Limb (tissue), 2 donors: Measurements from ENCODE around the gene KRTAP10-5.
"Not testable (repeated sequence)": the region's sequence is repeated elsewhere in the genome, so short reads cannot be mapped to it uniquely, and the experiment has no call there.

ENCODE experiments used
- DNase-seq, 2 donors: peaks; one replicate each; pipeline ENCODE4 v3.0.0-alpha.2; 2016; ENCODE audit errors: extremely low spot score in 2 of 2

Gene KRTAP10-5

DNA sequence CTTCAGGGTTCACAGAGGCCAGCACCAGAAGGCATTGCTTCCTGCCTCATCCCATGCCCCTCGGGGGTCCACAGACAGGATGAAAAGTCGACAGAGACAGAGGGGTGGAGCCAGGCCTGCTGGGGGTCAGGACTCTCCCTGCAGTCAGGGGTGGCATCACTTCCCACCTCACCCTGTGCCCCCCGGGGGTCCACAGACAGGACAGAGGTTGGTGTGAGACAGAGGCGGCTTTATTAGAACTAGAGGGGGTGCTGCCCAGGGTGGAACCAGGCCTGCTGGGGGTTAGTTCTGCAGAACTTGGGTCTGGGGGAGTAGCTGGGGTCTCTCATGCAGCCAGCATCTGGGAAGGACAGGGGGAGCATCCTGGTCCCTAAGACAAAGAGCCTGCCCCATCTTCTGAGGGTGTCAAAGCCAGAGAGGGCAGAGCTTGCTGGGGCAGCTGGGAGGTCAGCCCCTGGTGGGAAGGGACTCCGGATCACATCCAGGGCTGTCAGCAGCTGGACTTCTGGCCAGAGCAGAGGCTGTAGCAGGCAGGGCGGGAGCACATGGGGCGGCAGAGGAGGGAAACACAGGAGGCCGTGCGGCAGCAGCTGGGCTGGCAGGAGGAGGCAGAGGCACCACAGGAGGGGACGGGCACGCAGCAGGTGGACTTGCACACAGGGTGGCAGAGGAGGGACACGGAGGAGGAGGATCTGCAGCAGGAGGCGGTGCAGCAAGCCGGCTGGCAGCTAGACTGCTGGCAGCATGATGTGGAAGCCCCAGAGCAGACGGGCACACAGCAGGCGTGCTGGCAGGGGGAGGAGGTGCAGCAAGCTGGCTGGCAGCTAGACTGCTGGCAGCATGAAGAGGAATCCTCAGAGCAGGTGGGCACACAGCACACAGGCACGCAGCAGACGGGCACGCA lies 10.7 kb upstream of the KRTAP10-5 start:
- not testable (repeated sequence) for DNase-seq

DNA sequence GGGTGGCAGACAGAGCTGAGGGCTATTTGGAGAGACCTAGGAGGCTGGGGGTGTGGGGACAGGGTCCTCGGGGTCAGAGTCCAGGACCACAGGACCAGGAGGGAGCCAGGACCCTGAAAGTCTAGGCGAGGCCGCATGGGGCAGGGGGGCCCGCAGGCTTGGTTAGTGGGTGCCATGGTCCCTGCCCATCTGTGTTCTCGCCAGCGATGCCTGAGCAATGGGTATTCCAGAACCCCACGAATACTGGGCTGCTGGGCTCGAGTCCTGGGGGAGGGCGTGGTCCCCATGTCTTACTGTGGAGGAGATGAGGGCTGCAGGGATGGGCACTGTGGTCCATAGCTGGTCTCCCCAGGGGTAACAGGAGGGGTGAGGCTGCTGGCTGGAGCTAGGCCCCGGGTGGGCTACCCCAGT lies 9.9 kb upstream of the KRTAP10-5 start:
- peak in 1 of 2 donors; percentile 15 for DNase-seq

- no peak for DNase-seq
Measured at GRCh38 chr21:44589586-44590305, 9.3 kb upstream of the KRTAP10-5 start.

GRCh38 chr21:44589094-44589493 lies 8.7 kb upstream of the KRTAP10-5 start:
- DNase-seq, result no peak

DNA sequence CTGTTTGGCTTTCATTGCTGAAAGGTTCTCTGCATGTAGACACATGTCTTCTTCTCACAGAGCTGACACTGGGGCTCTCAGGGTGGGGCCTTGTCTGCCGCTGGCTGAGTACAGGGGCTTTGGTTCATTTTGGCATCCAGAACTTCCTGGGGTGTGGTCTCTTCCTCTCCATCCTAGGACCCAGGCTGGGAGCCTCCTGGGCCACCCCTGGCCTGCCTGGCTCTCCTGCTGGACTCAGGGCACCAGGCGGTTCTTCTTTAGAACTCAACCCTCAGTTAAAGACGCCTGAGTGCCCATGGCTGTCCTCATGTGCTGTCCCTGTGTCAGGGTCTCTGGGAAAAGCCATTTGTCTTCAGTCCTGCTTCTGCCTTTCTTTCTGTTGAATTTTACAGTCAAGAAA lies 5.5 kb upstream of the KRTAP10-5 start:
- DNase-seq, result no peak

DNA sequence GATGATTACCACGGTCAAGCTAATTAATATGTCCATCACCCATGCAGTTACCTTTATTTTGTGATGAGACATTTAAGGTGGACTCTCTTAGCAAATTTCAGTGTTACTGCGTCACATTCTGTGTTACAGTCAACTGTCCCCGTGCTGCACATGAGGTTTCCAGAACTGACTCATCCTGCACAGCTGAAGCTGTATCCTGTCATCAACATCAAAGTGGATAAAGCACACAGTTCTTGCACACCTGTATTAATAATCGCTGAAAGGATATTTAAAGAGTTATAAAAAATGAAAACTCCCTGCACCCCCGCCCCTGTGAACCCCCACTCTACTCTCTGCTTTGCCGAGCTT lies 3.4 kb upstream of the KRTAP10-5 start:
- DNase-seq, result no peak

DNA sequence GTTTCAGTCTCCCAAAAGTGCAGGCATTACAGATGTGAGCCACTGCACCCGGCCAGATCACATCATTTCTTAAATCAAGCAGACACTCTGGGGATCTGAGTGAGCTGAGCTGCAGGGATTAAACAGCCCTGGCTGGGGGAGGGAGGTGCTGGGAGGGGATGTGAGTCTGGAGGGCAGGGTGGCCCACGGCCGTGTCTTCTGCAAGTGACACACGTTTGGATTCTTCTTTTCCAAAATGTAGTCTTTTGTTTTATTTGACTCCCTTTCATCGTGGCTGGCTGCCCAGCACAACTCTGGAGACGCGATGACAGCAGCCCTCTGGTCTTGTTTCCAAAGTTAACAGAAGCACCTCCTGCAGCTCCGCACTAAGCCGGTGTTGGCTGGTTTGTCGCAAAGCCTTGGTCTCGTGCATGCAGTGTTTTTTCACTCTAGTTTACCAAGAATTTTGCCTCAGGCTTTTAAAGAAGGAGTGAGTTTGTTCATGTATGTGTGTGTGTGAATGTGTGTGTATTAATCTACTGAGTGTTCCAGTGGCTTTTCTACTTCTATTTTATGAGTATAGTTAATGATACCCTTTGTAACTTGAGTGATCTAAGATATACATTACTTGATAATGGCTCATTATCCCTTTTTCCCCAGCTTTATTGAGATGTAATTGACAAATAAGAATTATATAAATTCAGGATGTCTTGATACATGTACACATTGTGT lies 2.8 kb upstream of the KRTAP10-5 start:
- DNase-seq, result peak in 1 of 2 donors; percentile 17

DNA sequence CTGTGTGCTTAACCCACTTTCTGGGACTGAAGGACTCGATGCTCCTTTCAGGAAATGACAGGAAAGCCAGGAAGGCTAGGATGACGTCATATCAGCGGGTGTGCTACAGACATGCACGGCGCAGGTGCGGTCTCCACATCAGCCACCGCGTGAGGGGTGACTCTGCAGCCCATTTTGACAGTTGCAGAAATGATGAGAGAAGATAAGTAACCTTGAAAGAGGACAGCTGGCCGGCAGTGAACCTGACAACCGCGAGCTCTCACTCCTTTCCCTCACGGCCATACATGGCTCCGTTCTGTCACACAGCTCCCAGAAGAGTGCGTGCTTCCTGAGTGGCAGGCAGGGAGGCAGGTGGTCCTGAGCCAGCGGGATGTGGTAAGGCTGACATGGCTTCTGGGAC lies 1.7 kb upstream of the KRTAP10-5 start:
- no peak for DNase-seq

DNA sequence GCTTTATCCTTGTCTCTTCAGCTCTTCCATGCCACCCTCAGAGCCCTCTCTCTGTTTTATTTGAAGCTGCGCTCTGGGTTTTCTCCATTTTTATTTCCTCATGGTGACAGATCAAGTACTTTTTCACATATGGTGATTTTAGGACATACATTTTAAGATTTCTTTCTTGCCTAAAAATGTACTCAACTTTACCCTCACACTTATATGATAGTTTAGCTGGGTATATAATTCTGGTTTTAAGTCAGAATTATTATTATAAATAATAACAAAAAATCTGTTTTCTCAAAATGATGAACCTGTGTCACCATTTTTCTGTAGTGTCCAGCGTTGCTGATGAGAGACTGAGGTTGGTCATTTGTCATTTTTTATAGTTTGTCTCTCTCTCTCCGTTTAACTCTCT lies 754 bp upstream of the KRTAP10-5 start:
- no peak for DNase-seq

- no peak for DNase-seq
Measured at GRCh38 chr21:44579833-44580144, 615 bp downstream of the KRTAP10-5 start.

- no peak for DNase-seq
Measured at GRCh38 chr21:44579056-44579832, 1.2 kb downstream of the KRTAP10-5 start.

GRCh38 chr21:44578371-44579055 lies 1.9 kb downstream of the KRTAP10-5 start:
- DNase-seq, result peak in 1 of 2 donors; percentile 17

- DNase-seq, result no peak
Measured at GRCh38 chr21:44576025-44576420, 4.4 kb downstream of the KRTAP10-5 start.

DNA sequence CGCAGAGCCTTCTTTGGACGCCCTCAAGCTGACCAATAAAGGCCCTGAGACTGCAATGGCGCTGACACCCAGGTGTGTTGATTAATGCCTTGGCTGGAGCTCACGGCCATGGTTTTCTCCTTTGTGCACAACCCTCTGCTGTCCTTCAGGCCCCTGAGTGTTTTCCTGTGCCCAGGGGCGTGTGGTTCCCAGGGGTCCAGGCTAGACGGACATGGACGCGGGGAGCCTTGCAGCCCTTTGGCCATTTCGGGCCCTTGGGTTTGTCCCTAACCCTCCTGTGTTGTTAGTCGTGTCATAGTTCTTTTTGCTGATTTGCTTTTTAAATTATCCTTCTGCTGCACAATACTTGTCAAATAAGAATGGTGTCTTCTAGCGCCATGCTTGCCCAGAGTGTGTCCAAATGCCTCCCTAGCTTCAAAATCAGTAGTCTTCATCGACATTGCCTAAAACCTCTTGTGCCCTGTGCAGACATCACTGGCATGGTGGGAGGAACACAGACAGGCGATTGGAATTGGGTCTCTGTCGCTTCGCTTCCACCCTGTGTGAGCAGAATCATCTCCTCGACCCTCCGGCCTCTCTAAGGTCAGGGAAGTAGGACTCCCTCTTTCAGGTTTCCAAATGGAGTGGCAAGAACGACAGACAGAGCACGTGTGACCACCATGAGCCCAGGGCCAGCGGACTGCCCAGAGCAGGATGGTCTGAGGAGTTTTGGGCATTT lies 4.9 kb downstream of the KRTAP10-5 start:
- no peak for DNase-seq

DNA sequence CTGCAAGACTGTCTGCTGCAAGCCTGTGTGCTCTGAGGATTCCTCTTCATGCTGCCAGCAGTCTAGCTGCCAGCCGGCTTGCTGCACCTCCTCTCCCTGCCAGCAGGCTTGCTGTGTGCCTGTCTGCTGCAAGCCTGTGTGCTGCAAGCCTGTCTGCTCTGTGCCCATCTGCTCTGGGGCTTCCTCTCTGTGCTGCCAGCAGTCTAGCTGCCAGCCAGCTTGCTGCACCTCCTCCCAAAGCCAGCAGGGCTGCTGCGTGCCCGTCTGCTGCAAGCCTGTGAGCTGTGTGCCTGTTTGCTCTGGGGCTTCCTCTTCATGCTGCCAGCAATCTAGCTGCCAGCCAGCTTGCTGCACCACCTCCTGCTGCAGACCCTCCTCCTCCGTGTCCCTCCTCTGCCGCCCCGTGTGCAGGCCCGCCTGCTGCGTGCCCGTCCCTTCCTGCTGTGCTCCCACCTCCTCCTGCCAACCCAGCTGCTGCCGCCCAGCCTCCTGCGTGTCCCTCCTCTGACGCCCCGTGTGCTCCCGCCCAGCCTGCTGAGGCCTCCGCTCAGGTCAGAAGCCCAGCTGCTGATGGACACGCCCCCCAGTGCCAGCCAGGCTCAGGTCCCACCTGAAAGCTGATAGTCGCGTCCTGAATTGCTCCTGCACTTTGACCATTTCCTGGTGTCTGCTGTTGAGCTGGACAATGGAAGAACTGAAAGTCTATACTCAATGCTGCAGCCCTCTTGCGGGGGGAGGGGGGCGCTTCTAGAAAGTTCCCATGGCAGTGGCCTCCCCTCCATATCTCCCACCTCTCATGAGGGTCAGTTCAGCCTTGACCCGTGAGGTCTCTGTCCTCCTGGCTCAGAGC lies 5.7 kb downstream of the KRTAP10-5 start:
- DNase-seq, result no peak

GRCh38 chr21:44573630-44574456 lies 6.6 kb downstream of the KRTAP10-5 start, which contains the start of gene KRTAP10-4:
Gene KRTAP10-4, plus strand, starts transcription at chr21:44573729. Its CDS starts 30 bp downstream, at chr21:44573759.
- not testable (repeated sequence) for DNase-seq

GRCh38 chr21:44572959-44573583 lies 7.3 kb downstream of the KRTAP10-5 start:
- DNase-seq, result no peak
